GM19438 (cell line): ENCODE results near the gene TRIM67.
"Not testable (repeated sequence)": the region's sequence is repeated elsewhere in the genome, so short reads cannot be mapped to it uniquely, and the experiment has no call there.

Experiments
- ATAC-seq: cut with Tn5 transposase; IDR thresholded peaks from one replicate; pipeline ENCODE4 v1.9.1; 2021; ENCODE audit warnings: low read depth; ENCODE audit not compliant: unreplicated experiment

TRIM67 gene

GRCh38 chr1:231161667-231162296 is at the start of gene TRIM67:
Gene TRIM67, plus strand, starts transcription at chr1:231162058. Its CDS starts 912 bp downstream, at chr1:231162970.
- no peak for ATAC-seq

GRCh38 chr1:231116738-231117137 is 45.1 kb upstream of the TRIM67 start:
- ATAC-seq = no peak

DNA sequence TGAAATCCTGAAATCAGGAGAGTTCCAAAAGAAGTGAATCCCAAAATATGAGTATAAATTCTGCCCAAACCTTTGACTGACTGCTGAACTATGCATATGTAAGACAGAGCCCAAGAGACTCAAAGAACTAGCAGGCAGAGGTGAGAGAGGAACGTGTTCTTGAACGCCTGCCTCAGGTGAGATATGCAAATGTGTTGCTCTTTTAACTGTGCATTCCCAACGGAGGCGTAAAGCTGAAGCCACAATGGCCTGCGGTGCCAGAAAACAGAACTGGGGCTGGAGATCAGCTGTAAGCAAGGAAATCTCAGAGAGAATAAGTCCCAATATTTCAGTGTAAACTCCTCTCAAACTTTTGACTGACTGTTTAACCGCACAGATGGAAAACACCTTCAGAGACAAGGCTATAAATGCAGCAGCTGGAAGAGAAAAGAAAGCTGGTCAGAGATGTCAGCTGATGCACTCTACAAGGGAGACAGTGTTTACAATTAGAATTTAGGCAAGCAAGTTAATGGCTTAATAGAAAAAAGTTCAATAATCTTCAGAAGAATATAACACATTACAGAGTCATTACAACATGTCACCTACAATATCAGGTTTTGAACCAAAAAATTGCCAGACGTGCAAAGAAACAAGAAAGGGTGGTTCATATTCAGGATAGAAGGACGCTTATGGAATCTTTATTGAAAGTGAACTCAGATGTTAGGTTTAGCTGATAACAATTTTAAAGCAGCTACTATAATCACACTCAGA is 43.0 kb upstream of the TRIM67 start:
- ATAC-seq = no peak

GRCh38 chr1:231121533-231121932 is 40.3 kb upstream of the TRIM67 start:
- no peak for ATAC-seq

DNA sequence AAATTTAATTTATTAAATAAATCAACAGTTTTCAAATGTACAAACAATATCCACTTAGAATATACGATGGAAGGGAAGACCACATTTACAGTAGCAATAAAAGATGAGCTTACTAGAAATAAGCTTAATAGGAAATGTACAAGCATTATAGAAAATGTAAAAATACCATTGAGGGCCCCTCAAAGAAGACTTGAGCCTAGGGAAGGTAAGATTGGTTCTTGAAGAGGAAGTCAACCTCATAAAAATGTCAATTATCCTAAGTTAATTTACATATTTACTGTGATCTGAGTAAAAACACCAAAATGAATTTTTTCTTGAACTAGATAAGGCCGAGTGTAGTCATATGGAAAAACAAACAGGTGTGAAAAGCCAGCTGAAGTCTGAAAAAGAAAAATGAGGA is 39.7 kb upstream of the TRIM67 start:
- no peak for ATAC-seq

GRCh38 chr1:231124746-231125145 is 37.1 kb upstream of the TRIM67 start:
- ATAC-seq = no peak

GRCh38 chr1:231125972-231126580 is 35.8 kb upstream of the TRIM67 start:
- no peak for ATAC-seq

GRCh38 chr1:231127106-231127505 is 34.8 kb upstream of the TRIM67 start:
- not testable (repeated sequence) for ATAC-seq

- not testable (repeated sequence) for ATAC-seq
Measured at GRCh38 chr1:231128471-231128870, 33.4 kb upstream of the TRIM67 start.

DNA sequence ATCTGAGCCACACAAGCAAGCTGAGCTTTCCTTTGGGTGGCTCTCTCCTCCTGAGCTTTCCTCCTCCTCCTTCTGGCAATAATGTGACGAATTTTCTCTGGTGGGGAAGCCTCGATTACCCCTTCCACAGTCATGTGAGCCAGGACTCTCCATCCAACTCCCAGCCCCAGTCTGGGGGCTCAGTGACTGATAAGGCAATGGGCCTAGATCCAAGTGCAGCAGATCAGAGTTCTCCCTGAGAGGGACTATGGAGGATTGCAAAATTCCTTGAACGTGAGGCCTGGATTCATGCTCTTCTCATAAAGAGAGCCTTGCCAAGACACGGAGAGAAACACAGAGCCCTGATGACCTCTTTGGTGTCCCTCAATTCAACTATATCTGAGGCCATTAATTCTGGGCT is 31.3 kb upstream of the TRIM67 start:
- no peak for ATAC-seq

- not testable (repeated sequence) for ATAC-seq
Measured at GRCh38 chr1:231132591-231132990, 29.3 kb upstream of the TRIM67 start.

DNA sequence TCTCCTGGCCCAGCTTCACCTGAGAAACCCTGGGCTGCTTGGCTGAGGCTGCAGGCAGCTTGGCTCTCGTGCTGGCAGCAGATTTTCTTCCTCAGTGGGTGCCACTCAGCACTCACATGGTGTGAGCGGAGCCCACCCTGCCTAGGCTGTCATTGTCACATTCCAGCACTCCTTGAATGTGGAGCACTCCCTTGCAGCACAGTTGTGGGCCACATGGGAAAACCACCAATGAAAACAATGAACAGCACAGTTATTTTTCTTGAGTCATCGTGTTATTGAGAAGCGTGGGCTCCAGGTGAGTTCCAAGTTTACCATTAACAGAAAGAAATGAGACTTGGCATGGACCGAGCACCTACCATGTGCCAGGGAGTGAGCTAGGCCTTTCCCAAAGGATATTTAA is 27.2 kb upstream of the TRIM67 start:
- no peak for ATAC-seq

GRCh38 chr1:231138236-231138635 is 23.6 kb upstream of the TRIM67 start:
- ATAC-seq = no peak

GRCh38 chr1:231139125-231139649 is 22.7 kb upstream of the TRIM67 start:
- ATAC-seq = no peak

GRCh38 chr1:231139659-231140654 is 21.9 kb upstream of the TRIM67 start:
- no peak for ATAC-seq

DNA sequence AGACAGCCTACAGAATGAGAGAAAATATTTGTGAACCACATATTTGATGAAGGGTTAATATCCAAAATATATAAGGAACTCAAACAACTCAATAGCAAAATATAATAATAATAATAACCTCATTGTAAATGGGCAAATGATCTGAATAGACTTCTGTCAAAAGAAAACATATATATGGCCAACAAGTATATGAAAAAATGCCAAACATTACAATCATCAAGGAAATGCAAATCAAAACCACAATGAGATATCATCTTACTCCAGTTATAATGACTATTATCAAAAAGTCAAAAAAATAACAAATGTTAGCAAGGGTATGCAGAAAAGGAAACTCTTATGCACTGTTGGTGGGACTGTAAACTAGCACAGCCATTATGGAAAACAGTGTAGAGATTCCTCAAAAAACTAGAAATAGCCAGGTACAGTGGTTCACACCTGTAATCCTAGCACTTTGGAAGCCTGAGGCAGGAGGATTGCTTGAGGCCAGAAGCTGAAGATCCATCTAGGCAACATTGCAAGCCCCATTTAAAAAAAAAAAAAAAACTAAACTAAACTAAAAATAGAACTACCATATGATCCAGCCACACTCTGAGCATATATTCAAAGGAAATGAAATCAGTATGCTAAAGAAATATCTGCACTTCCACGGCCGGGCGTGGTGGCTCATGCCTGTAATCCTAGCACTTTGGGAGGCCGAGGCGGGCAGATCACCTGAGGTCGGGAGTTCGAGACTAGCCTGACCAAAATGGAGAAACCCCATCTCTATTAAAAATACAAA is 17.3 kb upstream of the TRIM67 start:
- no peak for ATAC-seq

DNA sequence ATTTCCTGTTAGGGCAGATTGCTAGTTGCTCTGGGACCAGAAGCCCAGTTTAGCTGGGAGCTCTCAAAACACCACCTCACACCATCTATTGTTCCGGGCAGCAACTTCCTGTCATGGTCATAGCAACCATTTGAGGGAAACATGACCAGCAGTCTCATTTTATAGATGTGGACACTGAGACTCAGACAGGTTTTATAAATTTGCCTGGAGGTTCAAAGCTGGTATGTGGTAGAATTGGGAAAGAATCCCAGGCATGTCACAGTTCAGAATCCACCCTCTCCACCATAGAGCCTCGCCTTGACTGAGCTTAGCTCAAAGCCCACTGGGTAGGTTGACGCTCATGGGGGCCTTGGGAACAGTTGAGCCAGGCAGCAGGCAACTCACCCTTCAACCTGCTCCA is 14.0 kb upstream of the TRIM67 start:
- ATAC-seq = no peak

- no peak for ATAC-seq
Measured at GRCh38 chr1:231151811-231152210, 10.0 kb upstream of the TRIM67 start.

GRCh38 chr1:231153726-231154125 is 8.1 kb upstream of the TRIM67 start:
- no peak for ATAC-seq

GRCh38 chr1:231155808-231156207 is 6.0 kb upstream of the TRIM67 start:
- ATAC-seq = no peak
